Measurements from ENCODE around the gene VAV1. TPM values are rescaled to one million over a fixed set of nuclear protein-coding genes. Genes with fewer than 3 reads are reported as not detected.
A peak's percentile ranks its signal among the peaks of the same experiment; 100 is the strongest.
"Not testable (repeated sequence)": the region's sequence is repeated elsewhere in the genome, so short reads cannot be mapped to it uniquely, and the experiment has no call there.

The VAV1 gene
- total RNA-seq, 1 experiment from 2014 or later: 46.0 TPM

DNA sequence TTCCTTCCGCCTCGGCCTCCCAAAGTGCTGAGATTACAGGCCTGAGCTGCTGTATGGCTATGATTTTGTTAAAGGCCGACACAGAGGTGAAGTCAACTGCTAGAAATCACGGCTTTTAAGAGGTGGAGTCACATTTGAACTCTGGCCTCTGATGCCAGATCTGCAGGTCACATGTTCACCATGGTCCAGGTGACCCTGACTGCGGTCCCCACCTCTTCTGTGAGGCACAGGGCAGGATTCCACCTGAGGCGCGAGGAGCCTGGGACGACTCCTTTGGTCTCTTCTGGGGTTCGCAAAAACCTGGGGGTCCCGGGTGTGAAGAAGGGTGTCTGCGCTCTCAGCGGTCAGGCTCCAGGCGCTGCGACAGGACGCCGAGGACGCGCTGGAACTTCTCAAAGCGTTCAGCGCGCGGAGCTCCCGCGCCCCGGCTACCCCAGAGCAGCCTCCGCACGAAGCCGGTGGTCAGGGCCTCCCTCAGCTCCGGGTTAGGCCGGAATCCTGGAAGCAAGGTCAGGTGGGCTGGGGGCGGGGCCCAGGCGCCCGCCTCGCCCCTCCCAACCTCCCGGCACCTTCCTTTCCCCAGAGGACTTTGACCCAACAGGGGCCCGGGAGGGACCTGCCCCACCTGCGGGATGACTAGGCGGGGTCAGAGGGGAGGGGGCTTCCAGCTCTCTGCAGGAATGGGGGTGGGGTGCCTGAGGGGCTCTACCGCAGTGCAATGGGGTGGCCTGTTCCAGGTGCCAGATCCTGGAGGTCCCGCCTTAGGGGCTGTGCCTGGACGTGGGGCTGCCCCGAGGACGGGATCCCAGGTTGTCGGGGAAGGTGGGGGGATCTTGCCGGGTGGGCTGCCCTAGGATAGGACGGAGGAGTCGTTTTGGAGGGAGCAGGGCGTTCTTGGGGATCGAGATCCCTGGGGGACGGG, 20.0 kb upstream of the VAV1 start:
- DNase-seq: no peak
- H3K9me2 ChIP-seq (replicated peaks; ENCODE audit: insufficient read depth, low read length): no peaks in the 10 kb centered on the region
- H2AFZ ChIP-seq (ENCODE audit: low read length): peak overlapping the region; percentile 61; the same call in 1 of the 2 replicates
- no peaks in the 10 kb centered on the region for H3K9me3 ChIP-seq (ENCODE audit: low read length)
- H3K4me1 ChIP-seq (ENCODE audit: low read length): peaks cover 6% of the 10 kb centered on the region
- H3K27me3 ChIP-seq (ENCODE audit: low read length): no peaks in the 10 kb centered on the region
- H3K36me3 ChIP-seq (ENCODE audit: insufficient read depth, low read length): no peaks in the 10 kb centered on the region
- H3K9ac ChIP-seq (ENCODE audit: low read length): peak overlapping the region; percentile 56
- H3K4me3 ChIP-seq (ENCODE audit: low read length): peak overlapping the region; percentile 50; the same call in 1 of the 2 replicates
- H3K27ac ChIP-seq (ENCODE audit: low read length): 0 out of 2 replicates have a peak overlapping the region, but pooled peaks have one; percentile 17
- peak overlapping the region; percentile 68 for H3K4me2 ChIP-seq (ENCODE audit: low read depth, low read length, poor library complexity, severe bottlenecking)
- no peaks in the 10 kb centered on the region for H4K20me1 ChIP-seq (ENCODE audit: insufficient read depth, low read depth, low read length)
- H3K79me2 ChIP-seq (ENCODE audit: low read length): no peaks in the 10 kb centered on the region

DNA sequence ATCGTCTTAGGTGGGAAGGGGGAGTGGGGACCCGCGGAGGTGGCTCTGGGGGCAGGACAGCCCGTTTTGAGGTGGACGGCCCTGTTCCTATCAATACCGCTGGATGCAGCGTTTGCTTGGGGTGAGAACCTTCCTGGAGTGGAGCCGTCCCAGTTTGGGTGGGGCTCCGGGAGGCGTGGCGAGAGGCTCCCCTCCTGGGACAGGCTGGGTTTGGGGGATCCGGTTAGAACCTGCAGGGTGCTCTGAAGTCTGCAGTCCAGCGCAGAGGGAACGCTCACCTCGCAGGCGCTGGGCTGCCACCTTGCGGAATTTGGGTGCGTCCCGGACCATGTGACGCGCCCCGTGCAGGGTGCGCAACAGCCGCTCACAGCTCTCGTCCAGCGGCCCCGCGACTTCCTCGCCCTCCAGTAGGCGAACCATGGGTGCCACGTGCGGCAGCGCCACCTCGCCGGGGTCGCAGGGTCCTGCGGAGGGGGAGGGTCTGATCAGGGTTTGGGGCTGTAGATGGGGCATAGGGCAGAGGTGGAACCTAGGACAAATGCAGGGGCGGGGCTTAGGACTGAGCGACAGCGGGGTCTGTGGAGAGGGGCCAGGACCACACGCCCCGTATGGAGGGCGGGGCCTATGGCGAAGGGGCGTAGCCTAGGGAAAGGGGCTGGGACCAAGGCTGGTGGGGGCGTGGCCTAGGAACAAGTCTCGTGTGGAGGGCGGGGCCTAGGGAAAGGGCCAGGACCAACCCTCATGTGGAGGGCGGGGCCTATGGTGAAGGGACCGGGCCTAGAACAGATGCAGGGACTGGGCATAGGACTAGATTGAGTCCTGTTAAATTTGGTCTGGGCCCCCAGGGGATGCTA, 19.1 kb upstream of the VAV1 start:
- Histone ChIP-seq H3K27ac (ENCODE audit: low read length) (0 out of 2 replicates have a peak overlapping the region, but pooled peaks have one; percentile 17), H3K4me3 (ENCODE audit: low read length) (peak overlapping the region; percentile 50; the same call in 1 of the 2 replicates), H3K9me3 (ENCODE audit: low read length) (no peaks in the 10 kb centered on the region), H3K9ac (ENCODE audit: low read length) (peak overlapping the region; percentile 56), H3K4me1 (ENCODE audit: low read length) (peaks cover 6% of the 10 kb centered on the region), H3K27me3 (ENCODE audit: low read length) (no peaks in the 10 kb centered on the region), H2AFZ (ENCODE audit: low read length) (peak overlapping the region; percentile 61; the same call in 1 of the 2 replicates), H3K9me2 (replicated peaks; ENCODE audit: insufficient read depth, low read length) (no peaks in the 10 kb centered on the region), H3K4me2 (ENCODE audit: low read depth, low read length, poor library complexity, severe bottlenecking) (peak overlapping the region; percentile 68), H3K36me3 (ENCODE audit: insufficient read depth, low read length) (no peaks in the 10 kb centered on the region), H4K20me1 (ENCODE audit: insufficient read depth, low read depth, low read length) (no peaks in the 10 kb centered on the region), H3K79me2 (ENCODE audit: low read length) (no peaks in the 10 kb centered on the region)
- DNase-seq: peak; percentile 98

DNA sequence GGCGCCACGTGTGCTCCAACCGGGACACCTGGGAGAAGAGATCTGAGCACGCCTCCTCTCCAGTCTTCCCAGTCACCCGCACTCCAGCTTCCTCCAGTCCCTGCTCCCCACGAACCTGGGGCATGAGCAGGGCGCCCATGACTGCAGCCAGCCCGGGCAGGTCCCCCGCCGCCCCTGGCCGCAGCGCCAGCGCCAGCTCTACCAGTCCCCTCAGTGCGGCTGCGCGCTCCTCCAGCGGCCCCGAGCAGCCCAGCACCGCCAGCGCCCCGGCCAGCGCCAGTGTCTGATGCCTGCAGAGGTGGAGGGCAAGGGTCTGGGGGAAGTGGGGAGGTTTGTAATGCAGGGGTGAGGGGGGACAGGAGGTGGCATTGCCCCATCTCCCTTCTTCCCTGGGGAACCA, 18.4 kb upstream of the VAV1 start:
- no peaks in the 10 kb centered on the region for H3K27me3 ChIP-seq (ENCODE audit: low read length)
- no peak overlapping the region for H3K9ac ChIP-seq (ENCODE audit: low read length)
- no peak overlapping the region for H3K4me2 ChIP-seq (ENCODE audit: low read depth, low read length, poor library complexity, severe bottlenecking)
- no peak overlapping the region for H2AFZ ChIP-seq (ENCODE audit: low read length)
- H4K20me1 ChIP-seq (ENCODE audit: insufficient read depth, low read depth, low read length): no peaks in the 10 kb centered on the region
- H3K36me3 ChIP-seq (ENCODE audit: insufficient read depth, low read length): no peaks in the 10 kb centered on the region
- no peaks in the 10 kb centered on the region for H3K79me2 ChIP-seq (ENCODE audit: low read length)
- no peak for DNase-seq
- H3K27ac ChIP-seq (ENCODE audit: low read length): no peak overlapping the region
- no peaks in the 10 kb centered on the region for H3K9me2 ChIP-seq (replicated peaks; ENCODE audit: insufficient read depth, low read length)
- no peak overlapping the region for H3K4me3 ChIP-seq (ENCODE audit: low read length)
- no peaks in the 10 kb centered on the region for H3K9me3 ChIP-seq (ENCODE audit: low read length)
- H3K4me1 ChIP-seq (ENCODE audit: low read length): peaks cover 6% of the 10 kb centered on the region

DNA sequence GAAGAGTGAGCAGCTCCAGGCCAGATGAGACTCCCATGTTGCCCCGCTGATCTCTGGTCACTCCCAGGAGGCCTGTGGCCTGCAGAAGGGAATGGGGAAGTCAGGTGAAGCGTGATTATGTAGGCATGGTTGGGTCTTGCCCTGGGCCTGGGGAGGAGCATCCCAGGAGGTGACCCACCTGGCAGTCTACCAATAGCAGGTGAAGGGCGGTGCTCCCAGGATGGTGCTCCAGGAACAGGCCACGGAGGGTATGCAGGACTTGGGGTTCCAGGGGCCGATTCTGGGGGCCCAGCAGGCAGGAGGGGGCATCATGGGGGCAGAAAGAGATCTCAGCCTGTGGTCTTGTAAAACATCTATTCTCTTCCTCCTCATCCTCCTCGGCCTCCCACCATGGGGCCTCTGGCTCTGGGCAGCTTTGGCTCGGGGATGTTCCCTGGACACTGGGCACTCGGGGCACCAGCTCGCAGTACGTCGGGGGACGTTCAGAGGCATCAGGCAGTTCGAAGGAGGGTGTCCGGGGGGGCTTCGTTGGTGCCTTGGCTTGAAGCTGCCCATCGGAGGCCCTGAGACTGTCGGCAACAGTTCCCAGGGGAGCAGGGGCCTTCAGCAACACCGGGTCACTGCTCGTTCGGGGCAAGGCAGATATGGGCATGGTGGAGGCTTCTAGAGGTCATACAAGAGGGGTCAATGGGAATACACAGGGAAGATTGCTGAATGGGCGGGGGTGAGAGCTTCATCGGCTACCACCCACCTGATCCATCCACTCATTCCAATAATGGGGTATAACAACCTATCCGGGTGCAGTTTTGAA, 17.6 kb upstream of the VAV1 start:
- H3K4me3 ChIP-seq (ENCODE audit: low read length): no peak overlapping the region
- no peaks in the 10 kb centered on the region for H3K9me2 ChIP-seq (replicated peaks; ENCODE audit: insufficient read depth, low read length)
- no peaks in the 10 kb centered on the region for H3K27me3 ChIP-seq (ENCODE audit: low read length)
- no peaks in the 10 kb centered on the region for H3K9me3 ChIP-seq (ENCODE audit: low read length)
- H2AFZ ChIP-seq (ENCODE audit: low read length): no peak overlapping the region
- DNase-seq: no peak
- no peak overlapping the region for H3K4me2 ChIP-seq (ENCODE audit: low read depth, low read length, poor library complexity, severe bottlenecking)
- H3K79me2 ChIP-seq (ENCODE audit: low read length): no peaks in the 10 kb centered on the region
- no peaks in the 10 kb centered on the region for H3K36me3 ChIP-seq (ENCODE audit: insufficient read depth, low read length)
- H4K20me1 ChIP-seq (ENCODE audit: insufficient read depth, low read depth, low read length): no peaks in the 10 kb centered on the region
- H3K9ac ChIP-seq (ENCODE audit: low read length): no peak overlapping the region
- peaks cover 6% of the 10 kb centered on the region for H3K4me1 ChIP-seq (ENCODE audit: low read length)
- H3K27ac ChIP-seq (ENCODE audit: low read length): no peak overlapping the region

DNA sequence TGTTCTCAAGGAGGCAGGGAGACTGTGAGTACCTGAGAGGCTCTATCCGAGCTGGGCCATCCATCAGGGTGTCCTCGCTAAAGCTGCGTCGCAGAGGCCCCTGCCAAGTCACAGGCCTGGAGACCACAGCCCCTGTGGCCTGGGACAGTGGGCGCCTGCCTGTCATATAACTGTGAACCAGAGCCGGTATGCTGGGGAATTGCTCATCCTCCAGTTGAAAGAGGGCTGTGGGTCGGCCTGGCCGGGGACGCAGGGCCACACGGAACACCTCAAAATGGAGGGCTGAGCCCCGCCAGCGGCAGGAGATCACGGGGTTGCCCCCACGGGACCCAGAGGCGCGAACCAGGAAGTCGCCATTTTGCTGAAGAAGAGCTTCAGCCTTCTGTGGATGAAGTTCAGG, 11.9 kb upstream of the VAV1 start:
- H3K27me3 ChIP-seq (ENCODE audit: low read length): no peaks in the 10 kb centered on the region
- H3K36me3 ChIP-seq (ENCODE audit: insufficient read depth, low read length): no peaks in the 10 kb centered on the region
- no peaks in the 10 kb centered on the region for H3K9me3 ChIP-seq (ENCODE audit: low read length)
- H3K9ac ChIP-seq (ENCODE audit: low read length): no peak overlapping the region
- no peak overlapping the region for H3K4me3 ChIP-seq (ENCODE audit: low read length)
- no peak for DNase-seq
- no peak overlapping the region for H3K4me2 ChIP-seq (ENCODE audit: low read depth, low read length, poor library complexity, severe bottlenecking)
- H2AFZ ChIP-seq (ENCODE audit: low read length): peak overlapping the region; percentile 10; the same call in 1 of the 2 replicates
- no peaks in the 10 kb centered on the region for H3K9me2 ChIP-seq (replicated peaks; ENCODE audit: insufficient read depth, low read length)
- no peaks in the 10 kb centered on the region for H3K79me2 ChIP-seq (ENCODE audit: low read length)
- no peak overlapping the region for H3K27ac ChIP-seq (ENCODE audit: low read length)
- H3K4me1 ChIP-seq (ENCODE audit: low read length): 0 out of 2 replicates have a peak, but pooled peaks cover under 1% of the 10 kb centered on the region
- no peaks in the 10 kb centered on the region for H4K20me1 ChIP-seq (ENCODE audit: insufficient read depth, low read depth, low read length)

DNA sequence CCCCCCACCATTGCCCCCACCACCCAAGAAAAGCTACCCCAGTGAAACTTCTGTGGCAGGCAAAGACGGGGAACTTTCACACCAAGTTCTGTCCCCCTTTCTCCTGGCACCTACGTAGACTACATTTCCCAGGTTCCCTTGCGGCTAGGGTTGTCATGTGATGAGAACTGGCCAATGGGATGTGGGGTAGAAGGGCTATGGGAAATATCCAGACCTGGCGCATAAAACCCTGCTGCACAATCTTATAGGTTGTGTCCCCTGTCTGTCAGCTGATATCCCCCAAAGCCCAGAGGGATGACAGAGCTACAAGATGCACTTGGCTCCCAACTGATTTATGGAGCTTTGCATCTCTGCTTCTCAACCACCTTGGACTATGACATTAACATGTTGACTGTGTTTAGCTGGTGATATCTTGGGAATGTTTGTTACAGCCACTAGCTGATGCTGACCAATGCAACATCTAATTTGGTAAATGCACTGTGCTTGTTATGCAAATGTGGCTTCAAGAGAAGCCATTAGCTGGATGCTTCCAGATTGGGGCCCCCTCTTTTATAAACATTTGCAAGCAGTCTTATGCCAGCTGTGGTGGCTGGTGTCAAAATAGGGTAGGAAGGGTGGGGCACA, 11.3 kb upstream of the VAV1 start:
- H3K27me3 ChIP-seq (ENCODE audit: low read length): no peaks in the 10 kb centered on the region
- H3K36me3 ChIP-seq (ENCODE audit: insufficient read depth, low read length): no peaks in the 10 kb centered on the region
- no peak overlapping the region for H3K9ac ChIP-seq (ENCODE audit: low read length)
- H3K4me3 ChIP-seq (ENCODE audit: low read length): no peak overlapping the region
- no peaks in the 10 kb centered on the region for H3K79me2 ChIP-seq (ENCODE audit: low read length)
- H3K9me3 ChIP-seq (ENCODE audit: low read length): no peaks in the 10 kb centered on the region
- peak overlapping the region; percentile 10; the same call in 1 of the 2 replicates for H2AFZ ChIP-seq (ENCODE audit: low read length)
- no peak overlapping the region for H3K4me2 ChIP-seq (ENCODE audit: low read depth, low read length, poor library complexity, severe bottlenecking)
- H3K4me1 ChIP-seq (ENCODE audit: low read length): peaks cover 6% of the 10 kb centered on the region
- no peak overlapping the region for H3K27ac ChIP-seq (ENCODE audit: low read length)
- H3K9me2 ChIP-seq (replicated peaks; ENCODE audit: insufficient read depth, low read length): no peaks in the 10 kb centered on the region
- peak; percentile 87 for DNase-seq
- no peaks in the 10 kb centered on the region for H4K20me1 ChIP-seq (ENCODE audit: insufficient read depth, low read depth, low read length)

DNA sequence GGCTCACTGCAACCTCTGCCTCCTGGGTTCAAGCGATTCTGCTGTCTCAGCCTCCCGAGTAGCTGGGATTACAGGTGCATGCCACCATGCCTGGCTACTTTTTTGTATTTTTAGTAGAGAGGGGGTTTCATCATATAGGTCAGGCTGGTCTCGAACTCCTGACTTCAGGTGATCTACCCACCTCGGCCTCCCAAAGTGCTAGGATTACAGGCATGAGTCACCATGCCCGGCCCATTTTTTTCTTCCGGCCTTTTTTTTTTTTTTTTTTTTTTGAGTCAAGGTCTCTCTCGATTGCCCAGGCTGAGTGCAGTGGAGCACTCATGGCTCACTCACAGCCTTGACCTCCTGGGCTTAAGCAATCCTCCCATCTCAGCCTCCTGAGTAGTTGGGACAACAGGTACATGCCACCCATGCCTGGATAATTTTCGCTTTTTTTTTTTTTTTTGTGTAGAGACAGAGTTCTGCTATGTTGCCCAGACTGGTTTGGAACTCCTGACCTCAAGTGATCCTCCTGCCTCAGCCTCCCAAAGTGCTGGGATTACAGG, 10.2 kb upstream of the VAV1 start:
- H2AFZ ChIP-seq (ENCODE audit: low read length); H4K20me1 ChIP-seq (ENCODE audit: insufficient read depth, low read depth, low read length); H3K27ac ChIP-seq (ENCODE audit: low read length); H3K9me2 ChIP-seq (replicated peaks; ENCODE audit: insufficient read depth, low read length); H3K27me3 ChIP-seq (ENCODE audit: low read length); H3K4me2 ChIP-seq (ENCODE audit: low read depth, low read length, poor library complexity, severe bottlenecking); H3K4me3 ChIP-seq (ENCODE audit: low read length); H3K9ac ChIP-seq (ENCODE audit: low read length); DNase-seq; H3K36me3 ChIP-seq (ENCODE audit: insufficient read depth, low read length); H3K9me3 ChIP-seq (ENCODE audit: low read length); H3K79me2 ChIP-seq (ENCODE audit: low read length): not testable (repeated sequence)
- H3K4me1 ChIP-seq (ENCODE audit: low read length): peaks cover 17% of the 10 kb centered on the region
